Measurements from ENCODE around the gene CHCHD6. TPM values are rescaled to one million over a fixed set of nuclear protein-coding genes. Genes with fewer than 3 reads are reported as not detected.

Gene CHCHD6
- total RNA-seq, 2 experiments from 2014 or later, result 15.0 to 16.2 TPM

DNA sequence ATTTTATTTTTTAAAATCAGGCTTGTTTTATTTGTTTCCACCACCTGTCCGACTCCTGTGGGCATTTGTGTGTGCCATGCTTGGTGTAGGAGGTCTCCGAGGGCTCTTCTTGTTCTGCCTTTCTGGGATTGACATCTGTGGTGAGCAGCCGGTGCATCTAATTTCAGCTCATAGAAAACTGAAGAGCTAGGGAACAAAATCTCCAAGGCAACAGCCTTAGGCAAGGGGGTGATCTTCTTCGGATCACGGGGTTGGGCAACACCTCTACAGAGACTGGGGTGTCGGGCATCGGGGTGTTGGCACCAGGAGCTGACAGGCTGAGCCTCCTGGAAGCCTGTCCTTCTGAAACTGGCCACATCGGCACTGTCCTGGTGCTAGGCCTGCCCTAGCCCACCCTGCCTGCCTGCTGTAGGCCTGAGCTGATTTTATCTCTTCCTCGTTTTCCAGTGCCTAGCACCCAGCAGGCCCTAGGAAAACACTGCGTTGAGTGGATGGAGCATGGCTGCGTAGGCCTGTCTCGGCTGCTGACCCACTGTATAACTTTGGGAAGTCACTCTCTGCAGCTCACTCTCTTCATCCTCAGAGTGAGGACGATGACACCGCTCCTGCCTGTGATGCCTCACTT is 10.3 kb downstream of the CHCHD6 start:
- Mint-ChIP-seq H3K9me3 (no peaks in the 10 kb centered on the region), H3K27me3 (no peaks in the 10 kb centered on the region)

DNA sequence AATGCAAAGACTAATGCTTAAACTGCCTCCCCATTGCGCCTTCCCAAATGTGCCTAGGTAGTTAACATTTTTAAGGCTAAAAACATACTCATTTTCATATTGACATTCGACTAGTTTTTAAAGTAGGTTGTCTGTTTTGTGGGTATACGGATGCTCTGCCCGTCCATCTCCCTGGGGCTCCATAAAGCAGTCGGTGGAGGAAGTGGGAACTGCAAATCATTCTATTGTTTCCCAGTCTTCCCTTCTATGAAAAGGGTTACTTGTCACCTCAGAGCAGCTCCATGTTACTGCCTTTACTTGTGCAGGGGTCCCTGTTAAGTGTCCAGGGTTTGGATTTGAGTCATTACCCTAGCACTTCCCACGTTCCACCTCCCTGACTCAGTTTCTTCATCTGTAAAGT is 10.9 kb downstream of the CHCHD6 start:
- Mint-ChIP-seq H3K9me3 (no peaks in the 10 kb centered on the region), H3K27me3 (no peaks in the 10 kb centered on the region), H3K4me3 (no peak overlapping the region), H3K27ac (no peak overlapping the region), H3K36me3 (no peaks in the 10 kb centered on the region), H3K4me1 (peaks cover 4% of the 10 kb centered on the region)
- no peak for DNase-seq

More for the DNA sequence above, 10.3 kb downstream of the CHCHD6 start:
- Mint-ChIP-seq H3K27ac (no peak overlapping the region), H3K4me3 (no peak overlapping the region), H3K4me1 (peaks cover 4% of the 10 kb centered on the region), H3K36me3 (no peaks in the 10 kb centered on the region)
- no peak for DNase-seq

DNA sequence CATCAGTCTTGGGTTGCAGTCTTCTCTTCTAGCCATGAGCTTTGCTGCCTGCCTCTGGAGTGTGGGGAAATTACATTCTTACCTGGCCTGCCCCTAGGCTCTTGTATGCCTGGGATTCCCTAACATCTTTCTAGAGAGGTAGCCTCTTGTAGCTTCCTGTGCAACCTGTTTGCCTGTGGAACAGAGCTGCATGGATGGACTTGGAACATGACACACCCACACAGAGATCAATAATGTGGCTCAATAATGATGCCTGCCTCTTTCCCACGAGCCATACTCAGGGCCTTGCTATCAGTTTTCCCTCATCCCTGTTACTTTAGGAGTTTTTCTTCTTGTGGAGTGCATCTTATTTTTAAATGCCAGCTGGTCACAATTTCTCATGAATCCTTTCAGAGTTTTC is 11.4 kb downstream of the CHCHD6 start:
- Mint-ChIP-seq H3K4me3 (no peak overlapping the region), H3K27ac (no peak overlapping the region), H3K36me3 (no peaks in the 10 kb centered on the region), H3K4me1 (peaks cover 4% of the 10 kb centered on the region), H3K27me3 (no peaks in the 10 kb centered on the region), H3K9me3 (no peaks in the 10 kb centered on the region)
- DNase-seq, result no peak

DNA sequence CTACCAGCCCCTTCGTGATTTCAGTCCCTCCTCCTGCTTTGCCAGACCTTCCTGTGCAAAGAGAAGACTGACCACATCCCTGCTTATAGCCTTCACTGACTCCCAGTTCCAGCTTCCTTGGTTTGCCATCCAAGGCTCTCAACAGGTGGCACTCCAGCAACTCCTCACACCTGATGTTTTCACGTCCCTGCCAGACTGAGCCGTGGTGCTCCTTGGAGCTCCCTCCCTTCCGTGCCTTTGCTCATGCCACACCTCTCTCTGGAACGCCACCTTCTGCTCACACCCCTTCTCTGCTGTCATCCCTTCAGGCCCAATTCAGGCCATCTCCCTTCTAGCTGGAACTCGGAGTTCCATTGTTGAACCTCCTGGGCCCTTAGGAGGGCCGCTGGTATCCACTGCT is 12.0 kb downstream of the CHCHD6 start:
- no peaks in the 10 kb centered on the region for H3K27me3 Mint-ChIP-seq
- no peak overlapping the region for H3K4me3 Mint-ChIP-seq
- DNase-seq, result no peak
- peaks cover 2% of the 10 kb centered on the region for H3K36me3 Mint-ChIP-seq
- H3K9me3 Mint-ChIP-seq, result no peaks in the 10 kb centered on the region
- H3K27ac Mint-ChIP-seq, result no peak overlapping the region
- peaks cover 4% of the 10 kb centered on the region for H3K4me1 Mint-ChIP-seq

DNA sequence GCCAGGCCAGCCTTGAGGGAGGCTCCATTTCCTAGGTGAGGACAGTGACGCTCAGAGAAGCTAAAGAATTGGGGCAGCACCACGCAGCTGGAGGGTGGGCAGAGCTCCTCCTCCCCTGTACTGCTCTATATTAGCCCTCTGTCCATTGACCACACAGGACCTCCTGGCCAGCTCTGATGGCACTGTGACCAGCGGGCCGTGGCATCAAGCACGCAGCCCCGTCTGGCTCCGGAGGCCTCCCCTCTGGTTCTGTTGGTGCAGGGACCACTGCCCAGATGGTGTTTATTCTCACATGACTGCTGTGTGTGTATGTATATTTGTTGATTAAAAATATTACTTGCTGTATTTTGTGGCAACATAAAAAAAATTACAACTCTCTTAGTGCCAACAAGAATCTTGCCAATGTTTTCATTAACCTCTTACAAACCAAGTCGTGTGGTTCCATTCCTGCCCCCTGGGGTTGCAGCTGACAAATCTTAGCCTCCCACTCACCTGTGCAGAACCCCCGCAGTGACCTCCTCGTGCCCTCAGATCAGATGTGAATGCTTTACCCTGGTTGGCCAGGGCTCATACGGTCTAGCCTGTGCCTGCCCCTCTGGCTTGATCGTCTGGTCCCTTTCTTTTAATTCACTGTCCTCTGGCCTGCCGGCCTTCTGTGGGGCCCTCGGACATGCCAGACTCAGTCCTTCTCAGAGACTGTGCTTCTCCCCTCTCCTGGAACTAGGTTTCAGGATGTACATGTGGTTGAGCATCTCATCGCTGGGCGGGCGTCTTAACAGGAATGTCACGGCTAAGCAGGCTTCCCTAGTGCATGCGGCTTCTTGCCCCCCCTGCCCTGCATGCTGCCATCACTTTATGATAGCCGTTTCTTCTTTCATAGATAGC is 14.8 kb downstream of the CHCHD6 start:
- H3K36me3 Mint-ChIP-seq, result peaks cover 4% of the 10 kb centered on the region
- no peaks in the 10 kb centered on the region for H3K27me3 Mint-ChIP-seq
- DNase-seq, result no peak
- H3K27ac Mint-ChIP-seq, result no peak overlapping the region
- H3K4me3 Mint-ChIP-seq, result no peak overlapping the region
- H3K4me1 Mint-ChIP-seq, result peaks cover 4% of the 10 kb centered on the region
- no peaks in the 10 kb centered on the region for H3K9me3 Mint-ChIP-seq

DNA sequence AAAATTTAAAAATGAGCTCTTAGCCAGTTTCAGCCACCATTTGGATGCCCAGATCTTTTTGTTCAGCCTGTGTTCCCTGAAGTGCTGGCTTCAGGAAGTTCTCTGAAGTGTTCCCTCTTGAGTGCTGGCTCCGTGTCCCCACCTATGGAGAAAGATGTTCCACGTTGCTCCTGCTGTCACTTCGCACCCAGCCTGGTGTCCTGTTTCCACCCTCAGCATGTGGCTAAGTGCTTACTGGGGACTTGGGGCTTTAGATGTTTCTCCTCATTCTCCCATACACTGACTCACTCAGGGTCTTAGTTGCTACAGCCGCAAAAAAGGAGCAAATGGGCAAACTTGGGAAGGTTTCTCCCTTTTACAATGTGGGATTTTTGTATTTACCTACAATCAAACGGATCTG is 16.6 kb downstream of the CHCHD6 start:
- no peak for DNase-seq
- Mint-ChIP-seq H3K4me3 (no peak overlapping the region), H3K9me3 (peaks cover 5% of the 10 kb centered on the region), H3K27me3 (no peaks in the 10 kb centered on the region), H3K36me3 (peaks cover 15% of the 10 kb centered on the region), H3K4me1 (peaks cover 4% of the 10 kb centered on the region), H3K27ac (no peak overlapping the region)

DNA sequence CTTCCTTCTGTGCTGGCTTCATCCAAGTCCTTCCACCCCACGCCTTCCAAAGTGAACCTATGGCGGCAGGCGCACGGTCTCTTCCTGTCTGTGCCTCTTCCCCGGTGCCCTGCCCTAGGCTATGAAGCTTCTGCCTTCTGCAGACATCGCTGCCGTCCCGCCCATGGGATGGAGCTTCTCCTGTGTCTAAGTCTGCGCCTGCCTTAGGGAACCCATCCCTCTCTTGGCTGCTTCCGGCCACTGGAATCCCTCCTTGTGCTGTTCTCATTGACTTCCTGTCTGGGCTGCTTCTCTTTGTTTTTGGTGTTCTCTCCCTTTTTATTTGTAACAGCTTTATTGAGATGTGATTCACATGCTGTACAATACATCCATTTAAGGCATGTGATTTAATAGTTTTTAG is 17.2 kb downstream of the CHCHD6 start:
- no peaks in the 10 kb centered on the region for H3K27me3 Mint-ChIP-seq
- H3K36me3 Mint-ChIP-seq, result peaks cover 20% of the 10 kb centered on the region
- H3K4me3 Mint-ChIP-seq, result no peak overlapping the region
- peaks cover 5% of the 10 kb centered on the region for H3K9me3 Mint-ChIP-seq
- H3K27ac Mint-ChIP-seq, result no peak overlapping the region
- peaks cover 4% of the 10 kb centered on the region for H3K4me1 Mint-ChIP-seq
- DNase-seq, result no peak

DNA sequence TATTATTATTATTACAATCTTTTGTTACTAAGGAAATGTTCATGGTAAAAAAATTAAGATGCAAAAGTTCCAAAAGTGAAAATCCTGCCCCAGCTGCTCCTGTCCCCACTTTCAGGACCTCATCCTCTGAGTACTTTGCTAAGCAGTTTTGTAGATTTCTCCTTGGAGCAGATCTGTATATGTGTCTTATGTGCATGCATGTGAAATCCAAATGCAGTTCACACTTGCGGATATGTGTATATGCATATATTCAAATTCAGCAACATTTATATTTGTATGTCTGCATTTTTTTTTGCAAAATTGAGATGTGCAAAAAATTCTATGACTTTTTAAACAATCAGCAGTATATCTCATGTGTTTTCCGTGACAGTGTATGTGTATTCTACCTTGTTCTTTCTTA is 19.2 kb downstream of the CHCHD6 start:
- no peaks in the 10 kb centered on the region for H3K27me3 Mint-ChIP-seq
- H3K4me1 Mint-ChIP-seq, result peaks cover 4% of the 10 kb centered on the region
- H3K4me3 Mint-ChIP-seq, result no peak overlapping the region
- H3K9me3 Mint-ChIP-seq, result peaks cover 5% of the 10 kb centered on the region
- DNase-seq, result no peak
- peaks cover 31% of the 10 kb centered on the region for H3K36me3 Mint-ChIP-seq
- H3K27ac Mint-ChIP-seq, result no peak overlapping the region

DNA sequence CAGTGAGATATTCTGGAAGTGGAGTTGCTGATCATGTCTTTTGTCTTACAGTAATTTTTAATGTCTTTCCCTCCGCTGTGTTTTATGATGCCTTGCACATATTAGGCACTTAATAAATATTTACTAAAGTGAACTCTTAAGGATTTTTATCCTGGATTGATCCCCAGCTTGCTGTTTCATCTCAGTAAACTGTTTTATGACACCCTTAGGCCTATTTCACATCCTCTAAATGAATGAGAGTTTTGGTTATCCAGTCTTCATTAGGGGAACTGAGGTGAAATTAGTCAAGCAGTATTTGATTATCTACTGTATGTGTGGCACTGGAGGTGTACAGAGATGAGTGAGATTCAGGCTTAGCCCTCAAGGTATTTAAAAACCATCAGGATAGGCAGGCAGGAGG is 19.8 kb downstream of the CHCHD6 start:
- no peak for DNase-seq
- Mint-ChIP-seq H3K36me3 (peaks cover 32% of the 10 kb centered on the region), H3K9me3 (peaks cover 5% of the 10 kb centered on the region), H3K4me1 (peaks cover 2% of the 10 kb centered on the region), H3K27ac (no peak overlapping the region), H3K4me3 (no peak overlapping the region), H3K27me3 (no peaks in the 10 kb centered on the region)

DNA sequence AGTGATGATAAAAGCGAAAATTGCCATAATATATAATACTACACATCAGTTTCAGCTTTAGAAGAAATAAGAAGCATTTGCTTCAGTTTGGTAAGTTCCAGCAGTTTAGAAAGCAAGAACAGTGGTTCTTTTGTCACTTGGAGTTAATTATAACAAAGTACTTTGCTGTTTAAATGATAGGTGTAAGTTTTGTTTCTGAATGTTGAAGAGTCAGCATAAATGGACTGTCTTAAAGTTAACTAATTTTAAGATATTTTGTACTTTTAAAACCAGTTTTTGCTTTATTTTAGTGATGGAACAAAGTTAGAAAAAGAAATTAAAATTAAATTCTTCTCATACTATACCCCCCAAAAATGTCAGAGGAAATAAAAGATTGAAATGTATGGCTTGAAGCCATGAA is 24.6 kb downstream of the CHCHD6 start:
- Mint-ChIP-seq H3K27ac (no peak overlapping the region), H3K9me3 (peaks cover 5% of the 10 kb centered on the region), H3K4me3 (no peak overlapping the region), H3K36me3 (peaks cover 37% of the 10 kb centered on the region), H3K4me1 (peaks cover 11% of the 10 kb centered on the region), H3K27me3 (no peaks in the 10 kb centered on the region)
- DNase-seq, result no peak

DNA sequence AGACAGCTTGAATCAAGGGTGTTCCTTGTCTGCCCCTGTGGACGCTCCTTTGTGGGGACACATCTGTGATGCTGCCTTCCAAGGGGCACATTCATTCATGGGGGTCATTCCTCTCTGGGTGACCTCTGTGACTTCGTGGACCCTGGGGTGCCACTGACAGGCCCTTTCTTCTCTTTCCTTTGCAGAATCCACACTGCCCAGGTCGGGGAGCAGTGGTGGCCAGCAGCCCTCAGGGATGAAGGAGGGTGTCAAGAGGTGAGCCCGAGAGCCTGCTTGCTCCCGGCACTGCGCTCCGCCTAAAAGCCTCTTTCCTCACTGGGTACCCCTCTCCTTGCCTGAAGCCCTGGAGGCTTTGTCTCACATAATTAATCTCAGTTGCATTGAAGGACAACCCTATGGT is 26.3 kb downstream of the CHCHD6 start:
- Mint-ChIP-seq H3K9me3 (no peaks in the 10 kb centered on the region), H3K4me1 (peaks cover 11% of the 10 kb centered on the region), H3K36me3 (peaks cover 40% of the 10 kb centered on the region), H3K4me3 (no peak overlapping the region), H3K27me3 (no peaks in the 10 kb centered on the region), H3K27ac (no peak overlapping the region)
- no peak for DNase-seq

DNA sequence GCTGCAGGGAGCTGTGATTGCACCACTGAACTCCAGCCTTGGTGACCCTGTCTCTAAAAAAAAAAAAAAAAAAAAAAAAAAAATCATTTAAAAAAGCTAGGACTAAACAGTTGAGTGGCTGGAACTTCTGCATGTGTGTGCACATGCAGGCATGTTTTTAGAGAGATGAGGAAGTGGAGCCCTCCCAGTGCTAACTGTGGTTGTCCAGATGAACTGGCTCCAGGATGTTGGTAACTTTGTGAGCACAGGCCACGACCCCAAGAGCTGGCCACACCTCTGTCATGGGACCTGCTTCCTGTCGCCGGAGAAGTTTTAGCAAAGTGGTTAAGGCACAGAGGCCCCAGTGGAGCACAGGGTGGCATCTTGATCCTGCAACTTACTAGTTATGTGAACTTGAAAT is 27.0 kb downstream of the CHCHD6 start:
- peaks cover 43% of the 10 kb centered on the region for H3K36me3 Mint-ChIP-seq
- H3K27ac Mint-ChIP-seq, result no peak overlapping the region
- no peaks in the 10 kb centered on the region for H3K9me3 Mint-ChIP-seq
- H3K4me3 Mint-ChIP-seq, result no peak overlapping the region
- H3K4me1 Mint-ChIP-seq, result peaks cover 11% of the 10 kb centered on the region
- DNase-seq, result no peak
- no peaks in the 10 kb centered on the region for H3K27me3 Mint-ChIP-seq

DNA sequence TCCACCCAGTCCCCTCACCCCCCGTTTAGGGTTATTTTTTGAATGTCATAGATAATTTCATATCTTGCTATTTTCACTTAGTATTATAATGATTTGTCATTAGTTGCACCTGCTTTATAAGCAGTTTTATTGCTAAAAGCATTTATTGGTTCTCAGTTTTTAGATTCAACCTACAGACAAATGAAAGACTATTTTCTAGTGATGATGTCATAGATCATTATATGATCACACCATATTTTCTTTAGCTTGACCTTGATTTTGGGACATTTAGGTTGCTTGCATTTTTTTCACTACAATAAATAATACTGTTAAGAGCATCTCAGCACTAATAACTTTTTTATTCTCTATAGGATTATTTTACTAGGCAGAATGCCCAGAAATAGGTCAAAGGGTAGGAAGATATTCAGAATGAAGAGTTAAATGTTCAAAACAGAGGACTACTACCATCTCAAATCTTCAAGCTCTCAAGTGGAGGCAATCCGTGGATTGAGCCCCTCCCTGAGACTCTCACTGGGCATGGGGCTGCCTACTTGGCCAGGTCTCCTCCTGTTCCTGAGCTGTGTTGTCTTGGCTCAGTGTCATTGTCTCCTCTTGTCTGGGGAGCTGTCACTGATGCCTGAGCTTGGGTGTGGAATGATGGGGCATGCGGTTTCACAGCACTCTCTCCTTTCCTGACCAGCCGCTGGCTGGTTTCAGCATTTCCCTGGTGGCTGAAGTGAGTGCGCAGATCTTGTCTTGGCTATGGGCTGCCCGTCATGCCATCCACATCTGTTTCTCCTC is 28.4 kb downstream of the CHCHD6 start:
- Mint-ChIP-seq H3K27ac (no peak overlapping the region), H3K27me3 (no peaks in the 10 kb centered on the region), H3K36me3 (peaks cover 42% of the 10 kb centered on the region), H3K4me3 (no peak overlapping the region), H3K9me3 (peaks cover 2% of the 10 kb centered on the region), H3K4me1 (peaks cover 11% of the 10 kb centered on the region)
- DNase-seq, result no peak

DNA sequence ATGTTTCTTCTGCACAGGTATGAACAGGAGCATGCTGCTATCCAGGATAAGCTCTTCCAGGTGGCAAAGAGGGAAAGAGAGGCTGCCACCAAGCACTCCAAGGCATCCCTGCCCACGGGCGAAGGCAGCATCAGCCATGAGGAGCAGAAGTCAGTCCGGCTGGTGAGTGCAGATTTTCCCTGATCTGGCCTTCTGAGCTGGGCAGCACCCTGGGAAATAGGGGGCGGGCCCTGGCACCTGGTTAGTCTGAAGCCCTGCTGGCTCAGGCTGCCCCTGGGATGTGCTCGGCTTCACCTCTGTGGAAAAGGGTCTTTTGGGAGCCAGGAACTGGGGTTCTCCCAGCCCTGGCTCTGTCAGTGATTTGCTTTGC is 29.0 kb downstream of the CHCHD6 start:
- Mint-ChIP-seq H3K9me3 (peaks cover 4% of the 10 kb centered on the region), H3K27me3 (no peaks in the 10 kb centered on the region), H3K4me3 (no peak overlapping the region), H3K27ac (no peak overlapping the region), H3K36me3 (peaks cover 46% of the 10 kb centered on the region), H3K4me1 (peaks cover 11% of the 10 kb centered on the region)
- no peak for DNase-seq

DNA sequence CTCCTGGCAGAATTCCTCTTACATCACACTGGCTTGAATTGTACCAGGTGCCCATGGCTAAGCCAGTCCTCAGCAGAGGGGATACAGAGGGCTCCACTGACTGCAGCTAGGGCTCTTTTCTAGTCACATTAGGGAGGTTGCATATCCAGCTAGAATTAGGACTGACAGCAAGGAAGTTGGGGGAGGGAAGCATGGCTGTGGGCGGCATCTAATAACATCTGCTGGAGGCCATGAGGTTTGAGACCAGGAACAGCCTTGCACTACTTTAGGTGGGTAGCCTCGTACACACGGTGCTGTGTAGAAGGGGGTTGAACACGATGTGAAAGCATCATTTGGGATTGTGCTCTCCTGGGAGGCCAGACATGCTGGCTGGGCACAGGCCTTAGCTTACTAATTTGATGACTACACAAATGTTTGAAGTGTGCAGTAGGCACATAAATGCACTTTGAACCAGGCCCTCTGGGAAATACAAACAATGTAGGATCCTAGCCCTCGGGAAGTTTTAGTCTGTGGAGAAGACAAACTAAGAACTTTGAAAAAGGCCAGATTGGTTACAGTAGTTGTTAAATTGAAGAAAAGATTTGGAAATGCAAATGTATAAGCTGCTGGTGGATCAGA is 30.2 kb downstream of the CHCHD6 start:
- no peak for DNase-seq
- Mint-ChIP-seq H3K4me1 (peaks cover 11% of the 10 kb centered on the region), H3K4me3 (no peak overlapping the region), H3K27me3 (no peaks in the 10 kb centered on the region), H3K36me3 (peaks cover 54% of the 10 kb centered on the region), H3K27ac (no peak overlapping the region), H3K9me3 (peaks cover 11% of the 10 kb centered on the region)
